GM21619 (cell line): ENCODE results near the gene P2RX6.
"Not testable (repeated sequence)": the region's sequence is repeated elsewhere in the genome, so short reads cannot be mapped to it uniquely, and the experiment has no call there.

Source experiments
- ATAC-seq: cut with Tn5 transposase; IDR thresholded peaks from one replicate; pipeline ENCODE4 v1.9.1; 2021; ENCODE audit not compliant: unreplicated experiment

The P2RX6 gene

DNA sequence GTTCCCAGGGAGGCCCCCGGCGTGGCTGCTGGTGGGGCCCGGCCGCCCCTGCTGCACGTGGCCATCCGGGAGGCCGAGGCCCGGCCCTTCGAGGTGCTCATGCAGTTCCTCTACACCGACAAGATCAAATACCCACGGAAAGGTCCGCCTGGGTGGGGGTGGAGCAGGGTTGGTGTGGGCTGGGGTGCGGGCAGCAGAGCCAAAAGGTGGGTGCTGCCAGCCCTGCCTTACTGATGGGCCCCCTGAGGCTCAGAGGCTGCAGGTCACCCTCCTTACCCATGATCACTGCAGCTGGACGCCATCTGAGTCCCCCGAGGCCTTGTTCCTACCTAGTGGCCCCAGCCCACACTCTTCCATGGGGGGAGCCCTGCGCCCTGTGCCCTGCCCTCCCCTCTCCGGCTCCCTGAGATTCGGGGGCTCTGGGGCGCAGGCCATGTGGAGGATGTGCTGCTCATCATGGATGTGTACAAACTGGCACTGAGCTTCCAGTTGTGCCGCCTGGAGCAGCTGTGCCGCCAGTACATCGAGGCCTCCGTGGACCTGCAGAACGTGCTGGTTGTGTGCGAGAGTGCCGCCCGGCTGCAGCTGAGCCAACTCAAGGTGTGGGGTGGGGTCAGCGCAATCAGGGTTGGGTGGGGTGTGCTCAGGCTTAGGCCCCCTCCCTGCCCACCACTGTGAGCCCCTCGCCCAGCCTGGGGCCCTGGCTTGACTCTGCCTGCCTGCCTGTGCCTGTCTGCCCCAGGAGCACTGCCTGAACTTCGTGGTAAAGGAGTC is 20.6 kb upstream of the P2RX6 start:
- ATAC-seq: no peak

DNA sequence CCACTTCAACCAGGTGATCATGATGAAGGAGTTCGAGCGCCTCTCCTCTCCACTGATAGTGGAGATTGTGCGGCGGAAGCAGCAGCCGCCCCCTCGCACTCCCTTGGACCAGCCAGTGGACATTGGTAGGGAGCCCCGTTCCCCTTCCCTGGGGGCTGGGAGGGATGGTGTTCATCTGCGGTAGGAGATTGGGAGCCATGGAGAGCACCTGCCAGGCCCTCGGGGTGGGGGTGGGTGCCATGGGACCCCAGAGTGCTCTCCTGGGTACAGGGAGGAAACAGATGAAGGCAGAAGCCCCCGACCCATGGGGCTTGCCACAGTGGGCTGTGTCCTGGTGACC is 20.1 kb upstream of the P2RX6 start:
- ATAC-seq: no peak

DNA sequence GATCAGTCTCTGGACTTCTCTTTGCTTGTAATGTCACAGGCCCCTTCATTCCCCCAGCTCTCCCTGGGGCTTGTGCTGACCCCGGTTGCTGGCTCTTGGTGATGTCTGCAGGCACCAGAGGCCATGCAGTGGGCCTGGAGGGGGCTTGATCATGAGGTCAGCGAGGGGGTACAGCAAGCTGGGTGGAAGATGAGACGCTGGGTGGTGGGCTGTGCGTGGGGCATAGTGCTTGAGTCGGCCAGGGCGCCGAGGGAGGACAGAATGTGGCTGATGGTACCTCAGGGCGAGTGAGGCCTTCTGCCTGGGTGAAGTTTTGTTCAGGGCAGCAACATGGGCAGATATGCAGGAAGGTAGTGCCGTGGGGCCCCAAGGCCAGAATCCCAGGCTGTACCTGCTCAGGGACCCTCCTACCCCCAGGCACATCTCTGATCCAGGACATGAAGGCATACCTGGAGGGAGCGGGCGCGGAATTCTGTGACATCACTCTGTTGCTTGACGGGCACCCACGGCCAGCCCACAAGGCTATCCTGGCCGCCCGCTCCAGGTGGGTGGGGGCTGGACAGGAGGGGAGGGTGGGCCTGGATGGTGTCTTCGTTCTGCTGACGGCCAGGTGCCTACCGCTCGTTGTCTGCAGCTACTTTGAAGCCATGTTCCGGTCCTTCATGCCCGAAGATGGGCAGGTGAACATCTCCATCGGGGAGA is 19.5 kb upstream of the P2RX6 start:
- no peak for ATAC-seq

DNA sequence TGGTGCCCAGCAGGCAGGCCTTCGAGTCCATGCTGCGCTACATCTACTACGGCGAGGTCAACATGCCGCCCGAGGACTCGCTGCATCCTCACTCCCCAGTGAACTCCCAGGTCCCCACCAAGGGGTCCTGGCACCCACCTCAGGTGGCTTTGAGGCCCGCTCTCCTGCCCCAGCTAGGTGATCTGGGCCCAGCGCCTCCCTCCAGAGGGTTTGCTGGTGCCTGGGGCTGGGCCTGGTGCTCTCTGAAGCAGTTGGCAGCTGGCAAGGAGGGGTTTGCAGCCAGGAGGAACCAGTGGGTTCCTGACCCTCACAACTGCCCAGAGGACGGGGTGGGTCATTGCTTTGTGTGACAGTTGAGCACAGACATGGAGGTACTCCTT is 18.9 kb upstream of the P2RX6 start:
- no peak for ATAC-seq

DNA sequence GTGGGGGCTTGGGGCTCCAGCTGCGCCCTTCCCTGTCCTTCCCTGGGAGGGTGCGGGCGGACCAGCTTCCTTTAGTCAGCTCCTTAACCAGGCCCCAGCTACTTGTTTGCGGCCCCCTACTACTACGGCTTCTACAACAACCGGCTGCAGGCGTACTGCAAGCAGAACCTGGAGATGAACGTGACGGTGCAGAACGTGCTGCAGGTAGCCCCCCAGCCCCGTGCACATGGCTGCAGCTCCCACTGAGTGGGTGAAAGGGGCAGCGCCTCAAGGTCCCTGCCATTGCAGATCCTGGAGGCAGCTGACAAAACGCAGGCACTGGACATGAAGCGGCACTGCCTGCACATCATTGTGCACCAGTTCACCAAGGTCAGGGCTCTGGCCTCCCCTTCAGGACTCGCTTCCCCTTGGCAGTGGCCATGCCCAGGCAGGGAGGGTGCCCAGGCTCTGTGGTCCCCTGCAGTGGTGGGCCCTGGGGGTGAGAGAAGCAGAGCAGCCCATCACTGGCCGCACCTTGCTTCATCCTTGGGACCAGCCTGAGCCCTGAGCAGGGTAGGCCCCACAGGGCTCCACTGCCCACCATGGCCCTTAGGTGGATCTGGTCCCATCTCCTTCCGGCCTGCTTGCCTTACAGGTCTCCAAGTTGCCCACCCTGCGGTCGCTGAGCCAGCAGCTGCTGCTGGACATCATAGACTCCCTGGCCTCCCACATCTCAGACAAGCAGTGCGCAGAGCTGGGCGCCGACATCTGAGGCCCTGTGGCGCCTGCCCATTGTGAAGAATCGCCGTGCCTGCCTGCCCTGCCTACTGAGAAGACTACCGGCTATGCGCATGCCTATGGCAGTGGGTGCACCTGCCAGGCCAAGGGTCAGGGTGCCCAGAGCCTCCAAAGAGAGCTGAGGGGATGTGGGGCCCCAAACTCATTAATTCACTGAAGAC is 18.1 kb upstream of the P2RX6 start:
- ATAC-seq: no peak

DNA sequence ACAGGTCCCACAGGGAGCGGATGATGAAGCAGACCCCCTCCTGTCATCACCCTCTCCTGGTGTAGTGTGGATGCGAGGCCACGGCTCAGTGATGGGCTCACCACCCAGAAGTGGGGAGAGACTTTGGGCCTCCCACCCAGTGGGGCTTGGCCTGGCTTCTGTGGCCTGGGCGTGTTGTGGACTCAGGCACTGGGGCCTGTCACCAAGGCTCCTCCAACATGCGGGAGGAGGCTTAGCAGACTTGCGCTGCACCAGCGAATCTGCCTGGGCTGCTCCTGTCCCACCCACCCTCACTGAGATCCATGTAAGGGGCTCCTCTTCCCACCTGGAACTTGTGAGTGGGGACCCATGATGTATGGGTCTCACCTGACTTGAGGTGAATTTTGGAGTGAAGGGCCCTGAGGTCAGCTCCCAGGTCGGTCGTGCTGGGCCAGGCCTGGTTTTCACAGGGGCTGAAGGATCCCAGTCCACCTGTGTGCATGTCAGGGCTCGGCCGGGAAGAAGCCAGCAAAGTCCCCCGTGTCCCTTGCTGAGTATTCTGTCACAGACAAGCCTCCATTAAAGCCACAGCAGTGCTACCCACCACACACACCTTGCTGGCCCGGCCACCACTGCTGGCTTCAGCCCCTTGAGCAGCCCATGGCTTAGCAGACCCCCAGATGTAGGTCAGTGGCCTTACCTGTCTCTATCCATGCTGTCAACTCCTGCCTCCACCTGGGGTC is 17.3 kb upstream of the P2RX6 start:
- ATAC-seq: no peak

DNA sequence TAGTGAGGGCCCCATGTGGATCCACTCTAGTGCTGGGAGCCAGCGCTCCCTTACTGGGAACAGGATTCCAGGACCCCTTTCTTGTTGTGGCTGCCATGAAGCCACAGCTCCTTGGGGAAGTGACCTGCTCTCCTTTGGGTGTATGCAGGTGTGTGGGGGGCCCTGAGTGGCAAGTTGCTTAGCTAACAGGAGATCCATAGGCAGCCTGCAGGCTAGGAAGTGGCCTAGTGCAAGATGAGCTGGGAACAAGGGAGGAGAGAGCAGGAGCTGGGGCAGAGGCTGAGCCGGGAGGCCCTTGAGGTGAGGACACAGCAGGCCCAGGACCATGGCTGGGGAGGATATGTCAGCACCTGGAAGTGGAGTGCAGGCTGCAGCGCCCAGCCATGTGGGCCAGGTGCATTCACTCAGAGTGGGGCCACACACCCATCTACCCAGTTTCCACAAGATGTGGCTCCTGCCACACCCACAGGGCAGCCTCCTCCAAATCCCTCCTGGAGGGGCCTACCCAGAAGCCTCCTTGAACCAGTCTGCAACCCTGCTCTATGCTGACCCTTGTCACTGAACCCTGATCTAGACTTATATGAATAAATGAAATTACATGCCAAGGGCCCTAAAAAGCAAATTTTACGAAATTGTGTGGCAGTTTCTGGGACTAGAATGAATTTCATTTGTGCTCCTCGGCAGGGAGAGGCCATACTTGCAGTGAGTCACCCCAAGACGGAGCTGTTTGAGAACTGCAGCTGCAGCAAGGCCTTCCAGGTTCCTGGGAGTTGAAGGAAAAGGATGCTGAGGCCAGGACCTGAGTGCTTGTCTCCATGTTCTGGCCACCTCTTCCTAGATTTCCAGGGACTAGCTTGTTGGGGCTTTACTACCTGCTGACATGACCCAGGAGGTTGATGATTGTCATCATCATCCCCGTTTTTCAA is 16.3 kb upstream of the P2RX6 start:
- ATAC-seq: no peak

DNA sequence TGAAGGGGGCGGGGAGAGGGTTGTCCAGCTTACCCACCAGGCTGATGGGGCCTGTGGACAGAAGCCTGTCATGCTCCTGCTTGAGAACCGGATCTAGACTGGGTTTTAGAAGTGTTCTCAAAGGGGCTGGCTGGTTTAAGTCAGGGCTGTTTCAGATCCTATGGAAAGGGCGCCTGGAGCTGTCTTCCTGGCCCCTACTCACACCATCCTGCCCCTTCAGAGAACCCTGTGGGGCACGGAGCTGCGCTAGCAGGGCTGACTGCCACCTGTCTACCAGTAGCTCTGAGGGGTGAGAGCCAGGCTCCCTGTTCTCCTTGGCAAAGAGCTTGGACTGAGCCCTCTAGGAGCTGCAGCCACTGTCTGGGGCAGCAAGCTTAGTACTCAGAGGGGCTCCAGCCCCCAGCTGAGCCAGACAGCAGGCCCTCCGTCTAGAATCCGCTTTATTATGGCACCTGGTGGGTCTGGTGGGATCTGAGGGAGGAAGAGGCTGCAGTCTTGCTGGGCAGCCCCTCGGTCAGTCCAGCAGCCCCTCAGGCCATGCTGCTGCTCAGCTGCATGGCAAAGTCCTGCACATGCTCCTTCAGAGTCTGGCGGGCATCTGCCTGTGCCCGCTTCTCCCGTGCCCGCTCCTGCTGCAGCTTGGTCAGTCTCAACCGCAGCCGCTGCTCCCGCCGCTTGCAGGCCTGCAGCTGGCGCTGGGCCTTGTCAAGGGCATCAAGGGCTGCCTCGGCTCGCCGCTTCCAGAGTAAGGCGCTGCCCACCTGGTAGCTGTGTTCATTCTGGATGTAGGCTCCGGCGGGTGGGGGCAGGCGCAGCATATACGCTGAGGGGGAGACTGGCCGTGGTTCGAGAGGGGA is 15.4 kb upstream of the P2RX6 start:
- no peak for ATAC-seq

DNA sequence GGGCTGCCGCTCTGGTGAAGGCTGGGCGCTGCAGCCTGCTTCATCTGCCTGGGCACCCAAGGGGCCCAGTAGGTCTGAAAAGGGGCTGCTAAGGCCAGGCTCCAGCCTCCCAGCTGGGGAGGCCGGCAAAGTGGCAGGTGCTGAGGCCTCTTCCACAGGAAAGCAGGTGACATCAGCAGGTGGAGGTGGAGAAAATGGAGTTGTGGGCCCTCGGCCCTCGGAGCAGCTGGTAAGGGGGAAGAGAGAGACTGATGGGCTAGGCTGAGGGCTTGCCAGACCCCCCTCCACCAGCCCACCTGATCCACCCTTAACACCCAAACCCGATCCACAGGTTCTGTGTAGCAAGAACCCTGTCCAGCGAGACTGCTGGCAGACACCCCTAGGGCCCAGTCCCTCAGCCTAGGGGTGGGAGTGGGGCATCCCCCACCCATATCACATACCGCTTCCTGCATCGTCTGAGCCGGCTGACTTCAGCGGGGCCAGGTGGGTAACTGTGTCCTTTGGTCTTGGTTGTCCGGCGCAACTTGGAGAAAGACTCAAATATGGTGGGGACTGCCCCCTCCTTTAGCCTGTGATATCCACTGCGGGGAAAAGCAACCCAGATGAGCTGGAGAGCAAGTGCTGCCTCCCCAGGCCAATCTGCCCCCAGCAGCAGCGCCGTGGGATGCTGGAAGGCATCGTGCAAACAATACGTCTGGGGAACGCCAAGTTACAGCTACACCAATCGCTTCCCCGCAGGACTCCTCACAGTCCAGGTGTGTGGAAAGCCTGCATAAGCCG is 14.6 kb upstream of the P2RX6 start:
- no peak for ATAC-seq

DNA sequence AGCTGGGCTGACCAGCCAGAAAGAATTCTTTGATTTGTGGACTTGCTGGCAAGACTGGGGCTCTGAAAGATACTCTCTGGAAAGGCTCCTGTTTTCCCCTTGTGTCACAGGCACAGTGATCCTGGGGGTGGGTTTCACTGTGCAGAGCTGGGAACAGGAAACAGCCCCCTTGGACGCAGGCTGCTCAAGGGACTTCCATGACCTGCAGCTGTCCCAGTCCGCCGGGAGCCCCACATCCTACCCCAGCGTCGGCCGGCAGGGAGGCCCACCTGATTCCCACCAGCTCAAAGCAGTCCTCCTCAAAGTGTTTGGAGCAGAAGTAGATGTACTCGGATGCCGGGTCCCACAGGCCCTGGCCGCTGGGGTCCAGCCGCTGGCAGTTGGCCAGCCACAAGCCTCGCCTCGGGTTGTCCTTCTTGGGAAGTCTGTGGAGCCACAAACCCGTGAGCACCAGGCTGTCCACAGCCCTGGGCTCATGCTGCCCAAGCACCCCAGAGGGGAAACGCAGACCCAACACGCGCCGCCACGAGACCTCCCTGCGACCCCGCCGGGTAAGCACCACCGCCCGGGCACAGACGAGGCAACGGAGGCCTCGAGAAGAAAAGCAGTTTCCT is 13.9 kb upstream of the P2RX6 start:
- no peak for ATAC-seq

DNA sequence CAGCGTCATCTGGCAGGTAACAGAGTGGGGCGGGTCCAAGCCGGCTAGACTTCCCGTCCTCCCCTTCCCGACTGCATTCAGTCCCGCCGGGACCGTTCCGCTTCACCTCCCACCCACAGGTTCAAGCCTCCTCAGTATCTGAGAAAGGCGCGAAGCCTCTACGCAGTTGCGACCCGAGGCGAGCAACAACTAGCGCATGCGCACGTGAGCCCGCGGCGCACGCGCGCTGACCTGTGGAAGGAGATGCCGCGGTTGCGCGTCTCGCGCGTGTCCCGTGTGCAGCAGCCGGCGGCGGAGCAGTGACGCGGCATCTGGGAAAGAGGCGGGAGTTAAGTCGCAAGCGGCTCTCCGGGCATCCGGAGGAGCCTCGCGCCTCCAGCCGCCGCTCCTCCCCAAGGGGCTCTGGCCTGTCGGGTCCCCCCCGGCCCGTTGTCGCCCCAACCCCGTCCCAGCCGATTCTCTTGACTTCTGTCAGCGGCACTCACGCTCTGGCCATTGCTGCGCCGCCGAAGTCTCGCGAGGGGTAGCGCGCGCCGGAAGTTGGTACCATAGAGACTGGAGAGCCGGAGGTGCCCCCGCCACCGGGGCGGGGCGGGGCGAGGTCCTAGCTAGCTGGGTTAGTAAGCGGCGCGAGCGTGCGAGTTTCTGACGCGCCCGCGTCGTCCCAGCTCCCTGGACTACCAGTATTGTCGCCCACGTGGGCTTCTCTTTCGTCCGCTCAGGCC is 13.2 kb upstream of the P2RX6 start, which contains the start of gene THAP7:
Gene THAP7 (minus strand): TSS at position 518 of the 725 bp plus-strand sequence. CDS start 207 bp downstream, at position 311.
- ATAC-seq: peak; percentile 79

DNA sequence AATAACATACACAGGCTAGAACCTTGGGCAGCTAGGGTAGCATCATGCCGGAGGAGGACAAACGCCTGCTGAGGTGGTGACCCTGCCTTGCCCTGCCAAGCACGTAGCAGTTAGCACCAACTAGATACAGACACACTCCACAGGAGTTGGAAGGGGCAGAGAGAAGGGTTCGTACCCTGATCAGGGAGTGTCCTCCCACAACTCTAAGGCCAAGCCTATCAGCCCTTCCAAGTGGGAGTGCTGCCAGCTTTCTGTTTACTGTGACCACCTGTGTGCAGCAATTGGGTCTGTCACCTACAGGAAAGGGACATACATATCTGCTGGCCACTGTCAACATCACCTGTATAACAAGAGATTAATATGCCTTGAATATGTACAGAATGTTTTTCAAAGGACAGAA is 11.2 kb upstream of the P2RX6 start:
- ATAC-seq: no peak

DNA sequence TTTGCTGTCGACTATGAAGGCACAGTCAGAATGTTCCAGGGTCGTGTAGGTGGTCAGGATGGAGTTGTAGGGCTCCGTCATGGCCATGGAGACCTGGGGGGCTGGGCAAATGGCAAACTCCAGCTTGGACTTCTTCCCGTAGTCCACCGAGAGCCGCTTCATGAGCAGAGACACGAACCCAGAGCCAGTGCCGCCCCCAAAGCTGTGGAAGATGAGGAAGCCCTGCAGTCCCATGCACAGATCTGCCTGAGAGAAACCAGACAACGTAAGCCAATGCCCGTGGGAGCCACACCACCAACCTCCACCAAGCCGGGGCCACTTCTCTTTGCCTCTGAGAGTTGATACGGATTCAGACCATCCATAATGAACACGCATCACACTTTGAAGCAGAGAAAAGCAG is 5.8 kb upstream of the P2RX6 start:
- ATAC-seq: not testable (repeated sequence)

DNA sequence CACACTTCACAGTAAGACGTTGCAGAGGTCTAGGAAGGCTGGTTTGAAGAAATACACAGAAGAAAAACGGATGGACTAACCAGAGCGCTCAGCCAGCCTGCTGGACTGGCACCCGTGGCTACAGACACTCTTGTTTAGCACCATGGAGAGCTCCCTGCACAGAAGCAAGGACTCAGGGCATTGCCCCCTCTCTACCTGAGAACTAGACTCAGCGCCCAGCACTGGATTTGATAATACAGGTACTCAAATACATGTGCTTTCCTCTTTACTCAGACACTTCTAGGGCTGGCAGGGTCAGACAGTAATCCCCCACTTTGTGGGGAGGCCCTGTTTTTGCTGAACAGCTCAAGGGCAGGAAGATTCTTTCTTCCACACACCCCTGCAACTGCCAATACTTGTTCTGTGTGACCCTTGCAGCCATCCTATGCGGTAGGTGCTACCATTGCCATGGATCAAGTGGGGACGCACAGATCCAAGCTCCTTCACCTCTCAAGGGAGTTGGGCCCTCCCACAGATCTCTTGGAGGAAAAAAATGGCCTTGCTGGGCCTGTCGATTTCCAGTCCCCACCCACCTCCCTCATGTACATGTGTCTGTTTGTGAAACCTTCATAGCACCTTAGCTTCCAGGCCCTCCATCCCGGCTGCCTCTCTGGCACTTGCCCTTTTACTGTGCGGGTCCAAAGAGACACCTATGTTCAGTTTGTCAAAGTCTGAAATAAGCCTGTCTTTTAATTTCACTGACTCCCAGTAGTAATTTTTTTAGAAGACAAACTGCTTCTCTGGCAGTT is 5.1 kb upstream of the P2RX6 start:
- no peak for ATAC-seq

DNA sequence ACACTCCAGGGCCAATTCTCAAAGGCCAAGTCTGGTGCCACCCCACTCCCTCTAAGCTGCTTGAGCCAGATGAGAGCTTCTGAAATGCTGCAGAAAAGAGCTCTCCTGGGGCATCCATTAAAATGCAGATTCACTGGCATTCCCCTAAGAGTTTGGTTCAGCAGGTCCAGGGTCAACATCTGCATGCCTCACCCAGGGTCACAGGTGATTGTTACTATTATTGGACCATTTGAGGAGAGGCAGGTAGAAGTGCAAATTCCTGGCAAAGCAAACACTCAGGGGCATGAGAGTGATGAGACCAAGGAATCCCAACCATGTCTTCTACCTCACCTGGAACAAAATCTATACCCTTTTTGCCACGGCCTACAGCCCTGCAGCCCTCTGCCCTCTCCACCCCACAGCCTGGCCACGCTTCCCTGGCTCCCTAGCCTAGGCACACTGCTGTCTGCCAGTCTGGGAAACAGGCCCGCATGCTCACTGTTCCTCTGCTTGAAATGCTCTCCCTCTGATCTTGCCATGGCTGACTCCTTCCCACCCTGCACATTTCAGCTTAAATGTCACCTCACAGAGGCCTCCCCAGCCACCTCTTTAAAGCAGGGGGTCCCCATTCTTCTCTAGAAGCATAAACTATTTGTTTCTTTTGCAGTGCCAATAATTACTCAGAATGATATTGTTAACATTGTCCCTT is 4.4 kb upstream of the P2RX6 start:
- no peak for ATAC-seq
